H1 (cell line): ENCODE measurements around the gene HSPBAP1. TPM values are rescaled to one million over a fixed set of nuclear protein-coding genes. Genes with fewer than 3 reads are reported as not detected.

Experiments
- ASH2L ChIP-seq: fragments of 200-600, 300-600 bp; sonication (generic); IDR thresholded peaks from one replicate; pipeline ENCODE4 v1.7.1; 2017; ENCODE audit warnings: low read length
- EP300 ChIP-seq, 2 experiments: IDR thresholded peaks; 1 replicate in 1 of 2; 2 replicates in 1 of 2; pipeline ENCODE4 v1.6.1; 2011 to 2012; ENCODE audit warnings: low read depth in 2 of 2, low read length in 2 of 2, mild to moderate bottlenecking in 2 of 2, borderline replicate concordance in 1 of 2, inconsistent platforms in 1 of 2, moderate library complexity in 1 of 2
- RFX5 ChIP-seq: IDR thresholded peaks from 2 replicates; pipeline ENCODE4 v1.6.1; 2011; ENCODE audit warnings: low read depth, low read length, improper control_type of control experiment, borderline replicate concordance
- polyA plus RNA-seq, 7 experiments: library from polyadenylated mRNA; depleted of rRNA in 3 of 7; stranded (reverse) in 5 of 7; unstranded in 2 of 7; fragments of >200 nt in 5 of 7; fragments of 200-250 nt in 2 of 7; gene quantifications; 1 replicate in 5 of 7; 2 replicates in 1 of 7; 4 replicates in 1 of 7; pipeline versions ENCODE4 v1.2.1 to v1.2.3, GENCODE V29; 2011 to 2013; ENCODE audit warnings: missing spikeins in 2 of 7, mixed read lengths in 2 of 7
- total RNA-seq: library from RNA; stranded (reverse); fragmentation: NEBNext Ultra II Directional; extraction: Animal tissue kit (Norgen Biotek cat#: 25700); gene quantifications from 2 replicates; pipeline ENCODE4 v1.2.1, GENCODE V29; 2021
- TF ChIP-seq, protein P1 (sequence below): IDR thresholded peaks from 2 replicates; pipeline ENCODE4 v1.6.1; 2011; ENCODE audit warnings: low read length, improper control_type of control experiment

Gene HSPBAP1
- total and polyA plus RNA-seq, 2 of the 8 experiments (the other 6 are each of a cell fraction or from before 2014, with no cell fraction given), result 7.5 to 8.3 TPM

DNA sequence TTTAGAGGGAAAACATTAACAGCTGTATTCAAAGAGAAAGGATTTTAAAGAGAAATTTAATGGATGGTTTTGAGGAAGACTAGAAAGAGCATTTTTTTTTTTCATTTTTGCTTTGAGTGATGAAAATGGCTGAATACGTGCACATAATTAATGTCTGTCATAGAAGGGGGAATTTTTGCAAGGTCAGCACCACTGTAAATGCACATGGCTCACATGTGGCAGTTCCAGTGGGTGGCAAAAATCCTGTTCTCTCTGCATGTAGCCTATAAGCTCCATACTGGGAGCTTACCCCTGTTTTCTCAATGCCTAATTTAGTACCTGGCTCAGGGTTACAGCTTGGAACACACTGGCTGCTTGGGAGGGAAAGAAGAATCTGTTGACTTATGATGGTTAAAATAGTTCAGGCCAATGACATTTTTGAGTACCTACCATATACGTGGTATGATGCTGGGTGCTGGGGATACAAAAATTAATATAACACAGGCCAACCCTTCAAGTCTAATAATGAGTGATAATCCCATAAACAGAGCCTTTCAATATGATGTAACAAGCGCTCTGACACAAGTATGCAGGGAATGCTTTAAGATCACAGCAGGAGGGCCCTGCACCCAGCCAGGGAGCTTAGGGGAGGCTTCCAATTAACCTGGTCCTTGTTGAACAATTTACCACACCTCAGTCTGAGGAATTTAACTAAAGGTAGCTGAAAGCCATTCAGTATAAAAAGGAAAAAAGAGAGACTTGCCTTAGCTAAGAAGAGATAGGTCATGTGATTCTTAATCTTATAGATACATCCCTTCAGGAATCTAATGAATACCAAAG is 33.0 kb downstream of the HSPBAP1 start (continued):
- TF ChIP-seq ASH2L (peak; percentile 46), EP300 (IDR thresholded peaks at IDR 0.05; ENCODE audit: borderline replicate concordance in 1 of 2, low read depth in 2 of 2, low read length in 2 of 2) (no peak), RFX5 (no peak)
- TF ChIP-seq, protein P1, sequence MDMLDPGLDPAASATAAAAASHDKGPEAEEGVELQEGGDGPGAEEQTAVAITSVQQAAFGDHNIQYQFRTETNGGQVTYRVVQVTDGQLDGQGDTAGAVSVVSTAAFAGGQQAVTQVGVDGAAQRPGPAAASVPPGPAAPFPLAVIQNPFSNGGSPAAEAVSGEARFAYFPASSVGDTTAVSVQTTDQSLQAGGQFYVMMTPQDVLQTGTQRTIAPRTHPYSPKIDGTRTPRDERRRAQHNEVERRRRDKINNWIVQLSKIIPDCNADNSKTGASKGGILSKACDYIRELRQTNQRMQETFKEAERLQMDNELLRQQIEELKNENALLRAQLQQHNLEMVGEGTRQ, result no peak
